Common myeloid progenitor, CD34-positive (primary cell): ENCODE data around the gene AGGF1.
"Not testable (repeated sequence)": the region's sequence is repeated elsewhere in the genome, so short reads cannot be mapped to it uniquely, and the experiment has no call there.

Experiments used
- CTCF ChIA-PET: fragments of 350-600 bp; sonication (Branson Sonifier 250); formaldehyde crosslinking; loops from one replicate; lab custom pipeline; 2021; ENCODE audit warnings: antibody characterized with exemption; lab: Charles Lee
- POLR2A ChIA-PET: fragments of 350-600 bp; sonication (Branson Sonifier 250); formaldehyde crosslinking; loops from one replicate; lab custom pipeline; 2021; ENCODE audit warnings: antibody characterized with exemption; lab: Charles Lee
- DNase-seq, 3 donors: peaks; one replicate each; pipeline versions ENCODE4 v3.0.0 to v3.0.0-alpha.2; 2013
- H3K27ac ChIP-seq, 2 experiments: 1 replicate in 1 of 2; 2 replicates in 1 of 2; pipeline ENCODE4 v1.7.0; 2013; ENCODE audit warnings: inconsistent platforms in 2 of 2, low read length in 2 of 2, mild to moderate bottlenecking in 2 of 2, low read depth in 1 of 2, moderate library complexity in 1 of 2; ENCODE audit not compliant: severe bottlenecking in 2 of 2, insufficient read depth in 1 of 2, poor library complexity in 1 of 2
- H3K27me3 ChIP-seq, 5 experiments: replicated peaks in 2 of 5; 1 replicate in 3 of 5; 2 replicates in 2 of 5; pipeline versions ENCODE4 v1.6.1 to v1.7.0; 2013; ENCODE audit warnings: low read length in 4 of 5, mild to moderate bottlenecking in 2 of 5, moderate library complexity in 2 of 5, inconsistent platforms in 1 of 5; ENCODE audit not compliant: insufficient read depth in 5 of 5, control insufficient read depth in 4 of 5
- H3K36me3 ChIP-seq, 4 experiments: 1 replicate in 2 of 4; 2 replicates in 2 of 4; pipeline versions ENCODE4 v1.6.1 to v1.7.0; 2013; ENCODE audit warnings: low read length in 3 of 4, control low read depth in 1 of 4, mild to moderate bottlenecking in 1 of 4; ENCODE audit not compliant: control insufficient read depth in 4 of 4, insufficient read depth in 4 of 4
- H3K4me1 ChIP-seq, 4 experiments: 1 replicate in 3 of 4; 2 replicates in 1 of 4; pipeline versions ENCODE4 v1.6.1 to v1.7.1; 2013; ENCODE audit warnings: low read length in 3 of 4, mild to moderate bottlenecking in 3 of 4, control low read depth in 1 of 4, inconsistent platforms in 1 of 4, moderate library complexity in 1 of 4; ENCODE audit not compliant: control insufficient read depth in 4 of 4, insufficient read depth in 4 of 4; ENCODE audit errors: control extremely low read depth in 1 of 4
- H3K4me3 ChIP-seq, 7 experiments: 1 replicate in 4 of 7; 2 replicates in 3 of 7; pipeline versions ENCODE4 v1.5.1 to v1.7.0; 2013; ENCODE audit warnings: mild to moderate bottlenecking in 7 of 7, low read length in 6 of 7, moderate library complexity in 6 of 7, inconsistent platforms in 2 of 7, low read depth in 2 of 7, control low read depth in 1 of 7; ENCODE audit not compliant: insufficient read depth in 4 of 7, control insufficient read depth in 1 of 7; ENCODE audit errors: extremely low read depth in 1 of 7
- H3K9me3 ChIP-seq, 5 experiments: 1 replicate in 4 of 5; 2 replicates in 1 of 5; pipeline versions ENCODE4 v1.6.1 to v1.7.1; 2013; ENCODE audit warnings: low read length in 4 of 5, mild to moderate bottlenecking in 2 of 5, inconsistent platforms in 1 of 5, low read depth in 1 of 5, moderate library complexity in 1 of 5; ENCODE audit not compliant: control insufficient read depth in 4 of 5, insufficient read depth in 2 of 5; ENCODE audit errors: control extremely low read depth in 1 of 5
- WGBS: methylation state at CpG from one replicate; pipeline ENCODE4 v1.1.5; 2013; ENCODE audit not compliant: insufficient coverage; 5-methylcytosine and 5-hydroxymethylcytosine counted together

Gene AGGF1

GRCh38 chr5:76993436-76993835 lies 36.8 kb upstream of the AGGF1 start:
- DNase-seq, H3K4me1 ChIP-seq, H3K27me3 ChIP-seq, CTCF ChIA-PET, POLR2A ChIA-PET, H3K4me3 ChIP-seq, H3K36me3 ChIP-seq, H3K9me3 ChIP-seq, H3K27ac ChIP-seq: not testable (repeated sequence)
- WGBS, result 98% methylated on average over 6 of the region's 9 CpGs

- no peaks in the 10 kb centered on the region for H3K4me1 ChIP-seq
- H3K27me3 ChIP-seq, result no peaks in the 10 kb centered on the region
- no peak for DNase-seq
- no peak overlapping the region for H3K4me3 ChIP-seq
- H3K27ac ChIP-seq, result no peak overlapping the region
- CTCF ChIA-PET, result no interaction called here
- POLR2A ChIA-PET, result no interaction called here
- H3K36me3 ChIP-seq, result no peaks in the 10 kb centered on the region
- WGBS, result no CpG with 5 or more reads among the region's 6 CpGs
- no peaks in the 10 kb centered on the region for H3K9me3 ChIP-seq
Observed at GRCh38 chr5:76994337-76994736, 35.9 kb upstream of the AGGF1 start.

GRCh38 chr5:76998251-76998650 lies 32.0 kb upstream of the AGGF1 start:
- H3K9me3 ChIP-seq, H3K4me3 ChIP-seq, DNase-seq, H3K4me1 ChIP-seq, H3K27ac ChIP-seq, H3K36me3 ChIP-seq, H3K27me3 ChIP-seq, POLR2A ChIA-PET: not testable (repeated sequence)
- CTCF ChIA-PET, result interaction anchor here (1.0 to 1.6 kb wide), 2 partner anchors 15 to 124 kb away, joined by 3 read pairs; no protein-coding TSS in a partner anchor
- 100% methylated on average over 1 of the region's 4 CpGs for WGBS

- Histone ChIP-seq H3K9me3 (no peaks in the 10 kb centered on the region), H3K27ac (no peak overlapping the region), H3K4me3 (no peak overlapping the region), H3K27me3 (no peaks in the 10 kb centered on the region), H3K4me1 (no peaks in the 10 kb centered on the region), H3K36me3 (no peaks in the 10 kb centered on the region)
- no CpG with 5 or more reads among the region's 2 CpGs for WGBS
- no peak for DNase-seq
- ChIA-PET POLR2A (interaction anchor here (0.5 to 0.6 kb wide), 2 partner anchors 83 to 121 kb away, joined by 3 read pairs; no protein-coding TSS in a partner anchor), CTCF (interaction anchor here (1.0 to 1.6 kb wide), 2 partner anchors 16 to 125 kb away, joined by 3 read pairs; no protein-coding TSS in a partner anchor)
Observed at GRCh38 chr5:76999451-76999850, 30.8 kb upstream of the AGGF1 start.

- Histone ChIP-seq H3K4me1 (no peaks in the 10 kb centered on the region), H3K9me3 (no peaks in the 10 kb centered on the region), H3K36me3 (no peaks in the 10 kb centered on the region), H3K27ac (no peak overlapping the region), H3K4me3 (no peak overlapping the region), H3K27me3 (no peaks in the 10 kb centered on the region)
- ChIA-PET CTCF (interaction anchor here (1.6 kb wide), 1 partner anchor 14 kb away, joined by 5 read pairs; no protein-coding TSS in a partner anchor), POLR2A (no interaction called here)
- DNase-seq, result no peak
- no CpG with 5 or more reads among the region's 1 CpG for WGBS
Observed at GRCh38 chr5:77003246-77003645, 27.0 kb upstream of the AGGF1 start.

- no peaks in the 10 kb centered on the region for H3K9me3 ChIP-seq
- H3K4me1 ChIP-seq, result no peaks in the 10 kb centered on the region
- no peak for DNase-seq
- H3K27ac ChIP-seq, result no peak overlapping the region
- no peak overlapping the region for H3K4me3 ChIP-seq
- no peaks in the 10 kb centered on the region for H3K27me3 ChIP-seq
- H3K36me3 ChIP-seq, result no peaks in the 10 kb centered on the region
- 100% methylated on average over 1 of the region's 2 CpGs for WGBS
- POLR2A ChIA-PET, result no interaction called here
- CTCF ChIA-PET, result no interaction called here
Observed at GRCh38 chr5:77006124-77006523, 24.1 kb upstream of the AGGF1 start.

- Histone ChIP-seq H3K27ac (no peak overlapping the region), H3K4me1 (no peaks in the 10 kb centered on the region), H3K4me3 (no peak overlapping the region), H3K27me3 (no peaks in the 10 kb centered on the region), H3K36me3 (no peaks in the 10 kb centered on the region), H3K9me3 (no peaks in the 10 kb centered on the region)
- no peak for DNase-seq
- ChIA-PET POLR2A (interaction anchor here (0.6 kb wide), 1 partner anchor 22 kb away, joined by 3 read pairs; no protein-coding TSS in a partner anchor), CTCF (interaction anchor here (1.2 kb wide), 1 partner anchor 9 kb away, joined by 3 read pairs; no protein-coding TSS in a partner anchor)
- 100% methylated on average over 2 of the region's 3 CpGs for WGBS
Observed at GRCh38 chr5:77008413-77008812, 21.8 kb upstream of the AGGF1 start.
